ENCODE measurements around the gene CDCA7.
A peak's percentile ranks its signal among the peaks of the same experiment; 100 is the strongest.
"Not testable (repeated sequence)": the region's sequence is repeated elsewhere in the genome, so short reads cannot be mapped to it uniquely, and the experiment has no call there.

CDCA7 gene

GRCh38 chr2:173402405-173402974 is 47.8 kb downstream of the CDCA7 start:
- peak; percentile 67 for DNase-seq (ENCODE audit: low read depth)

- no peak for DNase-seq (ENCODE audit: low read depth)
Observed at GRCh38 chr2:173404841-173405750, 50.4 kb downstream of the CDCA7 start.

- DNase-seq (ENCODE audit: low read depth): no peak
Observed at GRCh38 chr2:173407176-173407575, 52.5 kb downstream of the CDCA7 start.

- no peak for DNase-seq (ENCODE audit: low read depth)
Observed at GRCh38 chr2:173407646-173408045, 53.0 kb downstream of the CDCA7 start.

DNA sequence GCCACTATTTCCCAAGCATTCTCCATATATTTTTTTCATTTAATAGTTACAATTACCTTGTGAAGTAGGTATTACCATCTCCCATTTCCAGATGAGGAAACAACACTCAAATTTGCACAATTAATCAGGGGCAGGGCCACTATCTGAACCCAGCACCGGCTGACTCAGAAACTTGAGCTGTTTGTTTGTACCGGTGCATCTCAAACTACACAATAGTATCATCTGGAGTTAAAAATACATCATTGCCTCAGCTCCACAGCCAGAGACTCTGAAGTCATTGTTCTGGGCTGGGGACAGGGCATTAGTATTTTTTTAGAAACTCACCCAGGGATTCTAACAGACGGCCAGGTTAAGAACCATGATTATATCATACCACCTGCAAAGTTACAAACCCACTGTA is 55.9 kb downstream of the CDCA7 start:
- no peak for DNase-seq (ENCODE audit: low read depth)

- no peak for DNase-seq (ENCODE audit: low read depth)
Observed at GRCh38 chr2:173412628-173413027, 58.0 kb downstream of the CDCA7 start.

GRCh38 chr2:173414823-173415322 is 60.2 kb downstream of the CDCA7 start:
- peak; percentile 32 for DNase-seq (ENCODE audit: low read depth)

- DNase-seq (ENCODE audit: low read depth): no peak
Observed at GRCh38 chr2:173415431-173416381, 61.0 kb downstream of the CDCA7 start.

DNA sequence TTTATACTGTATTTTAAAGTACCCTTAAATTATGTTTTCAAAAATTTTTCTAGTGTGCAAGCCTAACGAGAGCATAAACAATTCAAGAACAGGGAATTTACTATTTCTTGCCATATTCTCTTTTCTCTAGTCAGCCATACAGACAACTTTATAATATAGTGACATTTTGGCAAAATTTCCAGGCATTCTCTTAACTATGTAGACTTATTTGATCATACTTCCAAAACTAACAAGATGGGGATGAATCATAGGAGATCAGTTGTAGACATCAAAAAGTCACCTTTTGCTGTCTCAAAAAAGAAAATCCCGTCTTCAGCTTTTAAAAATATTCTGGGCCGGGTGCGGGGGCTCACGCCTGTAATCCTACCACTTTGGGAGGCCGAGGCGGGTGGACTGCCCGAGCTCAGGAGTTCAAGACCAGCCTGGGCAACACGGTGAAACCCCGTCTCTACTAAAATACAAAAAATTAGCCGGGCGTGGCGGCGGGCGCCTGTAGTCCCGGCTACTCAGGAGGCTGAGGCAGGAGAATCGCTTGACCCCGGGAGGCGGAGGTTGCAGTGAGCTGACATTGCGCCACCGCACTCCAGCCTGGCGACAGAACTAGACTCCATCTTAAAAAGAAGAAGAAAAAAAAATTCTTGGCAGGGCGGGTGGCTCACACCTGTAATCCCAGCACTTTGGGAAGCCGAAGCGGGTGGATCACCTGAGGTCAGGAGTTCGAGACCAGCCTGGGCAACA is 61.9 kb downstream of the CDCA7 start:
- DNase-seq (ENCODE audit: low read depth): not testable (repeated sequence)

DNA sequence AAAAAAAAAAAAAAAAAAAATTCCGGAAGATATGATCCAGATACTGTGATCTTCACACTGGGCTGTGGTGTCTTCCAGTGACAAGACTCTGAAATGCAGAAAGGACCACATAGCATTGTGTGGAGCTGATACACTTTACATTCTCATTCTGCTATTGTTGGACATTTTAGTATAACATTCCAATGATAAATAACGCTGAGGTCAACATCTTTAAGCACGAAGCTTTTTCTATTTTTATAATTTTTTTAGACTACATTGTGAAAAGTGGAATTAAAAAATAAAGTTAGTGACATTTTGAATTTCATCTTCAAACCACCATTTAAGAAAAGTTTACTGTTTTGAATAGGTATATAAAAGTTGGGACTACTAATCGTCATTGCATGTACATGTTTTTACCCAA is 62.7 kb downstream of the CDCA7 start:
- DNase-seq (ENCODE audit: low read depth): no peak

DNA sequence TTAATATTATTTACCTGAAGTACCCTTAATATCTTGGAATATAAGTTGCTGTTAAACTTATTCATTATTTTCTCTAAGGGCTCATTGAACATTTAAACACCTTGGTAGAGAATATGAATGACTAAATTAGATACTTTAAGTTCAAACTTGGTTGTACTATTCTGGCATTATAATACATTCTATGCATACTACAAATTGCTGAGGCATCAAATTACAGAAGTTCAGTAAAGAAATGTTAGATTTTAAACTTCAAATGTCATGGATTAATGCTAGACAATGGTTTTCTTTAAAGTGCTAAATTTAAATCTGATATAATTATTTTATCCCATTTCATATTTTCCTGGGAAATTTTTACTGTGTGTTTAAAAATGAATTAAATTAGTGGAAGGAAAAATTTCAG is 63.1 kb downstream of the CDCA7 start:
- DNase-seq (ENCODE audit: low read depth): no peak

Data from stromal cell of bone marrow (primary cell).